Neural crest cell (in vitro differentiated cells): Measurements from ENCODE around the gene PPM1H. TPM values are rescaled to one million over a fixed set of nuclear protein-coding genes. Genes with fewer than 3 reads are reported as not detected.

Experiments used
- DNase-seq: peaks from one replicate; pipeline ENCODE4 v3.0.0; 2021; ENCODE audit warnings: low read depth, mixed read lengths, low spot score
- H3K27ac Mint-ChIP-seq: one replicate; pipeline ENCODE4 v1.8.0; 2021; ENCODE audit warnings: mild to moderate bottlenecking, mixed read lengths; ENCODE audit not compliant: unreplicated experiment
- H3K27me3 Mint-ChIP-seq: 2 replicates; pipeline ENCODE4 v1.8.0; 2021; ENCODE audit warnings: low read depth, mild to moderate bottlenecking, mixed read lengths
- H3K36me3 Mint-ChIP-seq: 2 replicates; pipeline ENCODE4 v1.8.0; 2021; ENCODE audit warnings: low read depth, mild to moderate bottlenecking, mixed read lengths
- H3K4me1 Mint-ChIP-seq: 2 replicates; pipeline ENCODE4 v1.8.0; 2021; ENCODE audit warnings: mixed read lengths
- H3K4me3 Mint-ChIP-seq: one replicate; pipeline ENCODE4 v1.8.0; 2021; ENCODE audit warnings: mild to moderate bottlenecking, mixed read lengths
- H3K9me3 Mint-ChIP-seq: 2 replicates; pipeline ENCODE4 v1.8.0; 2021; ENCODE audit warnings: mixed read lengths
- CTCF ChIP-seq: fragments of 200-600 bp; sonication (generic); conservative IDR thresholded peaks from 2 replicates; pipeline ENCODE4 v1.5.0; 2021; ENCODE audit warnings: antibody characterized with exemption, mild to moderate bottlenecking
- total RNA-seq: library from RNA; stranded (reverse); gene quantifications from 2 replicates; pipeline ENCODE4 v1.2.1, GENCODE V29; 2021

The PPM1H gene
- total RNA-seq, 1 donor from 2014 or later, result 3.5 TPM

DNA sequence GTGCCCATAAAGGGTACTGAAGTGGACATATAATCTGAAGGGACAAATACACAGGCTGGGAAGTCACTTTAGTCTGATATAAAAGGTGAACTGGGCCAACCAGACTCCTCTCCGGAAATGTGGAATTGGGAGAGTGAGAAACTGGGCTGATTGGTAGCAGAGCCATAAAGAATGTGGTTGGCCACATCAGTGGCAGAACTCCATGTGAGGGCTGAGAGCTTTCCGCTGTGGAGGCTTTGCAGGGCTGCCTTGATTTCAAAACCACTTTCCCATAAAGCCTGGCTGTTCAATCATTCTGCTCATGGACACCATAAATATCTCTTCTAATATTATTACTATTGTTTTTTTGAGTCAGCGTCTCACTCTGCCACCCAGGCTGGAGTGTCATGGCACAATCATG is 248.0 kb downstream of the PPM1H start:
- no peak for TF ChIP-seq CTCF
- Mint-ChIP-seq H3K4me1 (peaks cover 18% of the 10 kb centered on the region), H3K27me3 (no peaks in the 10 kb centered on the region), H3K9me3 (no peaks in the 10 kb centered on the region), H3K27ac (no peak overlapping the region), H3K4me3 (no peak overlapping the region), H3K36me3 (no peaks in the 10 kb centered on the region)
- no peak for DNase-seq

DNA sequence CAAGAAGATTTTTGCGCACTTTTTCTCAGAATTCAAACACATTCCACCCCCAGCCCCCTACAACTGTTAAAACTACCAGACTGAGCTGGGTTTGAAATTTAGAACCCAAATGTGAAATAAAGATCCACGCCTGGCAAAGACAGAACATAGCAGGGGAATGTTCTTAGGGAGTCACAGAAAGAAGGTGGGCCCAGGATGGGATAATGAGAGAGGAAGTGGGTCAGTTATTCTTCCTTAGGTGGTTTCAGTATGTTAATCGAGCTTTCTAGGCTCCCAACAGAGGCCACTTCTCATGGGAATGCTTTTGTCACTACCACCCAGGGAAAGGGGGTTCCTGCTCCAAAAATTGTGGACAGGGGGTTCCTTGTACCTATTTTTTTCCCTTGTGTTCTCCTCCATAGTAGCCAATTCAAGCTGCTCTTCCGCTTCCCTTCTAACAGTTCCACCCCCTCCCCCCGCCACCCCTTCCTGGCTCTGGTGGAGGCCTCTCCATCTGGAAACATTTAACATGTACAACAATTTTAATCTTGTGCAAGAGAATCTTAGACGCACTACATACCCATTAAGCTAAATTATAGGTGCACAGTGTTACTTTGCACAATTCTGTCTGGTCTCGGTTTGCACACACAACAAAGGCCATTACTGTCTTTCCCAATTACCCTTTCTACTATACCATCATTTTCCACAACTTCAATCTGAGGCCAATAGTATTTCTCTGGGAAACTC is 250.2 kb downstream of the PPM1H start:
- Mint-ChIP-seq H3K36me3 (no peaks in the 10 kb centered on the region), H3K27me3 (no peaks in the 10 kb centered on the region), H3K4me1 (peaks cover 32% of the 10 kb centered on the region), H3K9me3 (peaks cover 3% of the 10 kb centered on the region), H3K27ac (peak overlapping the region; percentile 47), H3K4me3 (no peak overlapping the region)
- no peak for DNase-seq
- no peak for TF ChIP-seq CTCF

DNA sequence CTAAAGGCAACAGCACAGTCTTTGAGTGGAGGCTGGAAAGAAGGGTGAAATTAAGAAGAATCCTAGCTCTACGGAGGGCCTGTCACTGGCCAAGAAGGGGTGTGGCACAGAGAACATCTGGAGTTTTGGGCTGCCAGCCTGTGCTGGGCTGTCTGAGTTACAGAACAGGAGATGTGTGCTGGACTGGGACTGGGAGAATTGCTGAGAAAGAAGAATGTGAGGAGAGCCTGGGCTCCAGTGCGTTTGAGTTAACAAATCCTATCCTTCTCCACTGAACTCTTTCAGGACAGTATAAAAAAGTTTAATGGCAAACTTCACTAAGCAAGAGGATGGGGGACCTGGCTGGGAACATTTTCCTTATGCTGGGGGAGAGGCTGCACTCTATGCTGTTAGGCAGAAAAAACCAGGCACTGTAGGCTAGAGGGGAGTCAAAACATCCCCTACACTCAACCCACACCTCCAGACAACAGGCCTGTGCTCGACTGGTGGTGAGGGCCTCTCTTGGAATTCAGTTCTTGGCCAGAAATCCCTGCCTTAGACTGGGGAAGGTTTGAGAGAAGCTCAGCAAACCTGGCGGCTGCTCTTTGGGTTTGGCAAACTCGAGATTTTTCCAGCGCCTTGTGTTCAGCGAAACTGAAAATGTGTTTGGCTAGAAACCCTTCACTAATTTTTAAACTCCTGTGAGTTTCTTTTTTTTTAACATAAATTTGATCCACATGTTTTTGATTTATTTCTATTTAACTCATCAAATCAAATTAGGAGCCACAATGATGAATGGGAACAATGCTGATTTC is 251.0 kb downstream of the PPM1H start:
- DNase-seq, result no peak
- no peak for TF ChIP-seq CTCF

GRCh38 chr12:62681306-62681705 is 253.6 kb downstream of the PPM1H start:
- H3K27me3 Mint-ChIP-seq, result no peaks in the 10 kb centered on the region
- no peaks in the 10 kb centered on the region for H3K36me3 Mint-ChIP-seq
- H3K4me1 Mint-ChIP-seq, result peaks cover 33% of the 10 kb centered on the region
- H3K9me3 Mint-ChIP-seq, result peaks cover 3% of the 10 kb centered on the region
- DNase-seq, result no peak
- no peak overlapping the region for H3K27ac Mint-ChIP-seq
- H3K4me3 Mint-ChIP-seq, result no peak overlapping the region
- TF ChIP-seq CTCF, result no peak

More for the DNA sequence above, 251.0 kb downstream of the PPM1H start:
- H3K27ac Mint-ChIP-seq, result no peak overlapping the region
- H3K4me3 Mint-ChIP-seq, result no peak overlapping the region
- no peaks in the 10 kb centered on the region for H3K36me3 Mint-ChIP-seq
- no peaks in the 10 kb centered on the region for H3K27me3 Mint-ChIP-seq
- peaks cover 33% of the 10 kb centered on the region for H3K4me1 Mint-ChIP-seq
- peaks cover 3% of the 10 kb centered on the region for H3K9me3 Mint-ChIP-seq

DNA sequence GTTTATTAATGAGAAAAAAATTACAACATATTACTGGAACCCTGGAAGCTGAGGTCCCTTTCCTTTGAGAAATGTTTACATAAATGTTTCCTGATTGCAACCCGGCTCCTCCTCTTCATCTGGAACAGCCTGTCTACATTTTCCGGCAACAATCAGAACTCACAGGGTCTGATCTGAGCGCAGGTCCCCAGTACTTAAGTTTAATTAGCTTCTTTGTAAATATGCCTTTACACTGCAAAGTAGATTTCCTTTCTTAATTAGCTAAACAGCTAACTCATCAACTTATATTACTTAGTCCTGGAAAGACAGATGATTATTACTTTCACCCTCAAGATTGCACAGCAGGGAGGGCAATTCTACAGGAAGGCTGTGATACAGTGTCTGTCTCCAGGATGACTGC is 255.3 kb downstream of the PPM1H start:
- Mint-ChIP-seq H3K36me3 (peaks cover 2% of the 10 kb centered on the region), H3K4me3 (no peak overlapping the region), H3K27me3 (no peaks in the 10 kb centered on the region), H3K27ac (peak overlapping the region; percentile 43), H3K9me3 (peaks cover 5% of the 10 kb centered on the region), H3K4me1 (peaks cover 27% of the 10 kb centered on the region)
- no peak for TF ChIP-seq CTCF
- DNase-seq, result no peak
